ENCODE results near the gene TMEM221. TPM values are rescaled to one million over a fixed set of nuclear protein-coding genes. Genes with fewer than 3 reads are reported as not detected.
A peak's percentile ranks its signal among the peaks of the same experiment; 100 is the strongest.

Gene TMEM221
- total RNA-seq, 1 donor from 2014 or later: 0.69 TPM

- no peak for DNase-seq
These were observed 43.0 kb downstream of the TMEM221 start, which contains the start of gene BST2 for GRCh38 chr19:17405250-17406045. TSS of gene BST2 (minus strand) at chr19:17405630. CDS start at chr19:17405575, 55 bp downstream.

- DNase-seq: no peak
These were observed 43.7 kb downstream of the TMEM221 start for GRCh38 chr19:17404621-17405249.

- DNase-seq: no peak
These were observed 44.5 kb downstream of the TMEM221 start for GRCh38 chr19:17404015-17404414.

GRCh38 chr19:17402982-17403855 is 45.2 kb downstream of the TMEM221 start:
- no peak for DNase-seq

GRCh38 chr19:17401628-17402027 is 46.8 kb downstream of the TMEM221 start:
- no peak for DNase-seq

GRCh38 chr19:17398902-17399527 is 49.5 kb downstream of the TMEM221 start:
- no peak for DNase-seq

GRCh38 chr19:17394891-17395415 is 53.5 kb downstream of the TMEM221 start:
- DNase-seq: peak; percentile 22

- no peak for DNase-seq
These were observed 54.6 kb downstream of the TMEM221 start, which contains the start of gene CCDC194 for GRCh38 chr19:17393914-17394313. TSS of gene CCDC194 (minus strand) at chr19:17394196. CDS start at chr19:17394158, 38 bp downstream.

GRCh38 chr19:17393002-17393401 is 55.5 kb downstream of the TMEM221 start:
- DNase-seq: no peak

- DNase-seq: peak; percentile 53
These were observed 56.9 kb downstream of the TMEM221 start for GRCh38 chr19:17391371-17392151.

GRCh38 chr19:17390665-17391370 is 57.6 kb downstream of the TMEM221 start:
- peak; percentile 90 for DNase-seq

- no peak for DNase-seq
These were observed 58.4 kb downstream of the TMEM221 start for GRCh38 chr19:17389957-17390664.

GRCh38 chr19:17389288-17389687 is 59.2 kb downstream of the TMEM221 start:
- DNase-seq: no peak

GRCh38 chr19:17385878-17386611 is 62.4 kb downstream of the TMEM221 start:
- no peak for DNase-seq

All from skin of body (tissue), 2 donors.